HG02852 (cell line): ENCODE measurements around the gene MS4A8.
A peak's percentile ranks its signal among the peaks of the same experiment; 100 is the strongest.
"Not testable (repeated sequence)": the region's sequence is repeated elsewhere in the genome, so short reads cannot be mapped to it uniquely, and the experiment has no call there.

ENCODE experiments used
- ATAC-seq: cut with Tn5 transposase; IDR thresholded peaks from one replicate; pipeline ENCODE4 v1.9.1; 2021; ENCODE audit warnings: mild to moderate bottlenecking, moderate library complexity; ENCODE audit not compliant: unreplicated experiment

MS4A8 gene

DNA sequence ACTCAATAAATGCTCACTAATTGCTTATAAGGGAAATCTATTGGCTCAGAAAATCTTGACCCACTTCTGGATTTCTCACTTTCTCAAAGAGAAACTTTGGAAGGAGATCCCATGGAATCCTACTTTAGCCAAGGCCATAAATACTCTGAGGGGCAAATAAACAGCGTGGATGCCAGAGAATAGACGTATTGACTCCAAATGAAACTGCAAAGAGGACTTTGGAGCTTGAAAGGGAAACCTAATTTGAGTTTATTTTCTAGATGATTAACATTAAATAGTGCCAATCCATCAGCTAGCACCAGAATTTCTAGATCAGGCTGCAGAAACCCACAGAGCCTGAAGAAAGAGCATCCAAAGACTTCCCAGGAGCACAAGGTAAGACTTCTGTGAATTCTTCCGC, 25.0 kb downstream of the MS4A8 start, which contains the start of gene MS4A18:
Gene MS4A18 (plus strand): TSS at position 301 of the 400 bp plus-strand sequence.
- ATAC-seq: no peak

DNA sequence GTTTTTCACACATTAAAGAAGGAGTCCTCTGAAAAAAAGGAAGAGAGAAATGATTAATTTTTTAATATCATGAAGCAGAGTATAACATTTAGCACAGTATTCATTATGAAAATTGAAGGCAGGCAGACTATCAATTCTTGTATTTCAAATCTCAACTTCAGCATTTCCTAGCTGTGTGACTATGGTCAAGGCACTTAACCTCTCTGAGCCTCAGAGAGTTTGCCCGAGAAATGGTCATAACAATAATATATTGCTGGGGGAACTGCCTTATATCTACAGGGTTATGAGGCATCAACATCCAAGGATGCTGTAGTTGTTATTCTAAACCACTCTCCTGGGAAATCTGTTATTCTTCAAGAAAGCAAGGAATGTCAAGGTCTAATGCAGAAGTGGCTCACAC, 26.2 kb downstream of the MS4A8 start:
- no peak for ATAC-seq

DNA sequence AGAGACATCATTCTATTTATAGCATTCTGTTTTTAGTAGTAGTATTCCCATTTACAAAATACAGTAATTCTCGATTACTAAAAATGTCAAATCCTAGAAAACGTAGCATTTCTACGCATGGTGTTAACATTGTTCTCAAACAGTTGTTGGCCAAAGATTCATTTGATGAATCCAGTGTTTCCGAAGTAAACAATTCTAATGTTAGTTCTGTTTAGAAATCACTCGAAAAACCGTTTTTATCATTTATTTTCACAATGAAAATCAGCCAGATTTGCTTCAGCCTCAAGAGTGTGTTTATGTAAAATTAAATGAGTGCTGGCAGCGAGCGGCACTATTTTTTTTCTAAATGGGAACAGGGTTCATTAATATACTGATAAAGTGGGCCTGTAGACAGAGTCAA, 32.2 kb downstream of the MS4A8 start:
- ATAC-seq: no peak

DNA sequence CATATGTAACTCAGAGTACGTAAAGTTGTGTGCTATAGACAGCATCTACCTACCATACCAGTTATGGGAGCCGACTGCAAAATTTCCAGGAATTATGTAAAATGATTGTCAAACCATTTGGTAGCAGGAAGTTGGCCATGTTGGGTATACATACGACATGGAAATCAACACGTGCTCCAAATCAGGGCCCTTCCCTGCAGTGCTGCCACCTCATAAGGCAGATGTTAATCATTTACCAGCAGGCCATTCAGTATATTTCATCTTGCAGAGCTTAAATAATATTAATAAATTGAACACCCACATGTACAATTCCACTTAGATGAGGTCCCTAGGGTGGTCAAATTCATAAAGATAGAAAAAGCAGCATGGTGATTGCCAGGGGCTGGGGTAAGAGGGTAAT, 34.9 kb downstream of the MS4A8 start:
- no peak for ATAC-seq

DNA sequence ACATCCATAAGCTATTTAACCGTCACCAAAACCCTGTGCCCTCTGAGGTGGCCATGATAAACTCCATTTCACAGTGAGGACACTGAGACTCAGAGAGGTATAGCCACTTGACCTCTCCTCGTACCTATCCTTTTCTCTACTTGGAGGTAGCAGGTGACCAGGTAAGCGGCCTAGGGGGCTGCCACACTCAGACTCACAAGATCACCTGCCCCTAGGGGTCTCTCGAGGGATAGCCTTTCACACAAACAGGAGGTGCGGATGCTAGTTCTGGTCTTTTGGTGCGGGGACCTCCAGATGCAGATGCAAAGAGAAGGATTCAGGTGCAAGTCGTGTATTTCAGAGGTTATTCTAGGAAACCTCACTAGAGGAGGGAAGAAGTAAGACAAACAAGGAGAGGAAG, 39.7 kb downstream of the MS4A8 start:
- ATAC-seq: no peak

DNA sequence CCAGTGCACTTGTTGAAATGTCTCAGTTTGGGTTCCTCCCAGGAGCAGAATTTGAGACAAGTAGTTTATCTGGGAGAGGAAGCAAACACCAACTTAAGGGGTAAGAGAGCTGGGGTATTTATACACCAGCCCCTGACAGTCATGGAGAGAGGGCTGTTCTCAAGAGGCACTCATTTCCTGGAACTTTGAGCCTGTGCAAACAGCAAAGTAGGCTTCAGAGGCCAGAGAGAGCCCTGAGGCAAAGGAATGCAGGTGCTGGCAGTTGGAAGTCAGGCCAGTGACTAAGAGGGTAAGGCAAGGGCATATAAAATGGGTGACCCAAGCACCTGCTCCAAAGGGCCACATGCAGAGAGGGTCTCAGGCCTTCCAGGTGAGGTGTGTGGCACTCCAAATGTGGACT, 41.2 kb downstream of the MS4A8 start:
- ATAC-seq: no peak

DNA sequence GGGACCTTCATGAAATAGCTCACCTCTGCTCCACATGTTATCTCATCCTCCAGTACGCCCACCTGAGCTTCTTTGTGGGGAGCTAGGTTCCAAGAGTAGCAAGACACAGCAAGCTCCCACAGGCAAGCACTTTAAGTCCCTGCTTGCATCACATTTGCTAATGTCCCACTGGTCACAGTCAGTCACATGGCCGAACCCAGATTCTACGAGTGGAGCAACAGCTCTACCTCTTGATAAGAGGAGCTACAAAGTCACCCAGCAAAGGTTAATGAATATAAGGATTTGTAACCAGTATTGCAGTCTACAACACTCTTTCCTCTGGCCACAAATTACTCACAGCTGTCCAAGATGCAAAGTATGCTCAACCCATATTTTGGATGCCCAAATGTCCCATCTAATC, 42.0 kb downstream of the MS4A8 start:
- no peak for ATAC-seq

DNA sequence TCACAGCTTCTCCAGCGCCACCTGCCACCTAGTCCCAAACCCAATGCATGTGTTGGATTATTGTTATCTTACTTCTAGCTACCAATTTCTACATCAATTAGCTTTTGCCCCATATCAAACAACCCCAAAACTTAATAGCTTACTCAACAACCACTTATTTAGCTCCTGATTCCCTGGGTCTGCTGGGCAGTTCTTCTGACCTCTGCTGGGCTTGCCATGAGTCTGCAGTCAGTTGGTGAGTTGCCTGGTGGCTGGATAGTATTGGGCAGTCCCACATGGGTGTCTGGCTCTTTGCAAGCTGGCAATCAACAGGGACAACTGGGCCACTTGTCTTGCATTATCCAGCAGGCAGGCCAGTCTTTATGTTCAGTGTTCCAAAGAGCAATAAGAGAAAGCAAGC, 43.6 kb downstream of the MS4A8 start:
- no peak for ATAC-seq

DNA sequence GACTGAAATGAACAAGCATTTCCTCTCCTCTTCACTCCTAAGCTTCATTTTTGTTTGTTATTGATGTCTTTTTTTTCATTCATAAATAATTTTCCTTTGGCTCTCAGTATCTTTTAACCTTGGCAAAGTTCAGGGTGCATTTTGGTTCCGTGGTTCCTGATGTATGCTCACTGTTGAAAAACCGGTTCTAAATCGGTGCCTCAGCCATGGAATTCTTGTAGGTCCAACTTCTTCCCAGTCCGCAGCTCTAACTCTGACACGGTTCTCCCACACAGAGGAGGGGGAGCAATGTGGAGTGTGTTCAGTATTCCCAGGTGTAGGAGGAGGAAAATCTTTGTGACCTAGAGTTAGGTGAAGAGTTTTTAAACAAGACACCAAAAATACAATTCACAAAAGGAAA, 44.7 kb downstream of the MS4A8 start:
- ATAC-seq: no peak

DNA sequence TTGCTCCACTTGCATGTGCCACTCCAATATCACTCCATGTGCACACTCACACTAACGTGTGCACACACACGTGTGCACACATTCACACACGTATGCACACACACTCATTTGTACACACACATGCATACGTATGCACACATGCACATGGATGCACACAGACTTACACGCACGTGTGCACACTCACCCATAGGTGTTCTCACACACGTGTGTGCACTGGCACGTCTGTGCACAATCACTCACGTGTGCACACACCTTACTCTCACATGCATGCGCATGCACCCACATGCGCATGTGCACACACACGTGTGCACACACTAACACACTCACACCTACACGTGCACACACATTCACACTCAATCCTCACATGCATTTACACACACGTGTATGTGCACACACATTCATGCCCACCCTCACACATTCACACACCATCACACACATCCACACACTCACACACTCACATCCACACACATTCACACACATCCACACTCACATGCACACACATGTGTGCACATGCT, 48.0 kb downstream of the MS4A8 start:
- no peak for ATAC-seq

DNA sequence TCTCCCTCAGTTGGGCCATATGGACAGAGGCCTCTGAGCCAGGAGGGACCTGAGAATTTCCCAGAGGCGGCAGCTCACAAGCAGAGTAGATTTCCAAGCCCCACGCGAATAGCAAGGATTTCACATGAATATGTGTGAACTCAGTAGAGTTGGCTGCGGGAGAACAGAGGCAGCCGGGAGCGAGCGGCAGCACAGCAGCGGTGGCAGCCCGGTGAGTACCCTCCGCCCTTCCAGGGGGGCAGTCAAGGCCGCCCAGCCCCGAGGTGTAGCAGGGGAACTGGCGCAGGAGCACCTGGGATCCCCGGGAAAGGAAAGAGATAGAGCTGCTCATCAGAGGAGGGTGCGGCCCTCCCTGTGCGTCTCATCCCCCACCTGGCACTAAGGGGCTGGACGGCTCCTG, 48.8 kb downstream of the MS4A8 start:
- no peak for ATAC-seq

DNA sequence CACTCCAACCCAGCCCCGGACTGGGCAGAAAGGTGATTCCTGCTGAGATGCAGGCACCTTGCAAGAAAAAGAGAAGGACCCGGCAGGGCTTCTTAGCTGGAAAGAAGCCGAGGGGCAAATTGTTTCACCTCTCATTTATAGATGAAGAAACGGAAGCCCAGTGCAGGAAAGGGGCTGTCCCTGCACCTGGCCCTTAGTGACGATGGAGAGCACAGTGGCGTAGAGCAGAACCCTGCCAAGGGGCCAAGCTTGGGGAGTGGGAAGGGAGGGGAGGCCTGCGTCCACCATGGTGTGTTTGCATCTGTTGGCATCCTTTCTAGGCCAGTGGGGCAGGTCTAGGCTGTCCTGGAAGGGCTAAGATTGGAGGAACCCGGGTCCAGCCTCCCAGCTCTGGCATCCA, 49.4 kb downstream of the MS4A8 start:
- no peak for ATAC-seq

DNA sequence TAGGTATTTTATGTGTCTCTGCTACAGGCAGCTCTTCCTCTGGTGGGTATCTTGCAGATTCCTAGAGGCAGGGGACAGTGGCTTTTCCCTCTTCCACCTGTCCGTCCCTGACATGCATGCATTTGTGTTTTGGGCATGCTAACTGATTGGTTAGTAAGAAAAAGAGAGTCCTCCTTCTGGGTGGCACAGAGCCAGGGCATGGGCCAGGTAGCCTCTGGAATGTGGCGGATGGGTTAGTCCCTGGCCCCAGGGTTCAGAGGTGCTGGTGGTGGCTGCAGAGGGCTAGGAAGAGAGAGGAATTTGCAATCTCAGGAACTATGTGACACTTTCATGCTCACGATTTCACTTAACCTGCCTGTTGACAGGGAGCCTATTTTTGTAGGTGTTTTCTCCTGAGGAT, 51.5 kb downstream of the MS4A8 start:
- ATAC-seq: no peak

DNA sequence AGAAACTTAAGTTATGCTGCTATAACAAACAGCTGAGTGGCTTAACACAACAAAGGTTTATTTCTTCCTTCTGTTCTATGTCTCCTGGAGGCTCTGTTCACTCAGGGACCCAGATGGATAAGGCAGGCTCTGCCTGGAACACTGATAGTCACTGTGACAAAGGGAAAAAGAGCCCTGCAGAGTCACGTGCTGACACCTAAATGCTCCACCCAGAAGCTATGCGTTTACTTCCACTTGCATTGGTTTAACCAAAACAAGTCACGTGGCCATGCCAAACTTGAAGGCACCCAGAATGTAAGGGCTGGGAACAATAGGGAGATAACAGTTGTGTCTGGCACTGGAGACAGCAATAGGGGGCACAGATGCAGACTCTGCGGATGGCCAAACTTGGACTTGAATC, 53.9 kb downstream of the MS4A8 start:
- ATAC-seq: no peak

DNA sequence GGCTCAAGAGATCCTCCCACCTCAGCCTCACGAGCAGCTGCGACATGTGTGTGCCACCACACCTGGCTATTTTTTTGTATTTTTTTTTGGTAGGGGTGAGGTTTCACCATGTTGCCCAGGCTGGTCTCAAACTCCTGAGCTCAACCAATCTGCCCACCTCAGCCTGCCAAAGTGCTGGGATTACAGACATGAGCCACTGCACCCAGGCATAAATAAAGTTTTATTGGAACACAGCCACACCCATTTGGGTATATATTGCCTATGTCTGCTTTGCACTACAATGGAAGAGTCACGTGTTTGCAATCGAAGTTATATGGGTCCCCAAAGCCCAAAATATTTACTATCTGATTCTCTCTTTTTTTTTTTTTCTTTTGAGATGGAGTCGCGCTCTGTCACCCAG, 55.5 kb downstream of the MS4A8 start:
- ATAC-seq: no peak

DNA sequence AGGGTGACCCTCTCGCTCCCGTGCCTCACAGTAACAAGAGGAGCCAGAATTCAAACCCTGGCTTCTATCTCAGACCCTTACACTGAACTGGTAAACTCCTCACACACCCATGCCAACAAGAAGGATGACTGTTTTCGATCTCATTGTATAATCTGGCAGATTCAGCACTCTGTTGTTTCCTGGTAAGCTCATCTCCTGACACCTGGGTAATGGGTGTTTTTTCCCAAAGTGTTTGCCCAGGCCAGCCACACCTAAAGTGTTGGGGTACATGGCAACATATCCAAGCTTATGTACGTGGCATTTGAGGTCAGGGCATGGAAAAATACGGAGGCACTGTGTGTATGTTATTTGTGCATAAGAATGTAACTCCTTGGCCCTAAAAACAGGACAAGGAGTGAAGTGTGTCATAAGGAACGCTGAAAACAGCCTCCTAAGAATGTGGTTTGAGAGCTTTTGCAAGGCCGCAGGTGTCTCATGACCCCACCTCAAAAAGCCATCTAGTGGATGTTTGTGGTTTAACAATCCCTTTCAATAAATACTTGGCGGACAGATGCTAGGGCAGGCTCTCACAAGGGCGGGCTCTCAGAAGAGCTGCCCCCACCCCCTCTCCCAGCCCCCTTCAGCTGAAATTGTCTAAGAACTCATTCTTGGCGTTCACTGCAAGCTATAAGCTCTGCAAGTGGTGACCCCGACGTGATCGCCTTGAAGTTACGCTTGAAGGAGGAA, 57.1 kb downstream of the MS4A8 start, which contains the start of gene MS4A15:
Gene MS4A15 (plus strand): TSS at position 561 of the 726 bp plus-strand sequence. CDS start 6,867 bp downstream, outside the sequence.
- no peak for ATAC-seq

DNA sequence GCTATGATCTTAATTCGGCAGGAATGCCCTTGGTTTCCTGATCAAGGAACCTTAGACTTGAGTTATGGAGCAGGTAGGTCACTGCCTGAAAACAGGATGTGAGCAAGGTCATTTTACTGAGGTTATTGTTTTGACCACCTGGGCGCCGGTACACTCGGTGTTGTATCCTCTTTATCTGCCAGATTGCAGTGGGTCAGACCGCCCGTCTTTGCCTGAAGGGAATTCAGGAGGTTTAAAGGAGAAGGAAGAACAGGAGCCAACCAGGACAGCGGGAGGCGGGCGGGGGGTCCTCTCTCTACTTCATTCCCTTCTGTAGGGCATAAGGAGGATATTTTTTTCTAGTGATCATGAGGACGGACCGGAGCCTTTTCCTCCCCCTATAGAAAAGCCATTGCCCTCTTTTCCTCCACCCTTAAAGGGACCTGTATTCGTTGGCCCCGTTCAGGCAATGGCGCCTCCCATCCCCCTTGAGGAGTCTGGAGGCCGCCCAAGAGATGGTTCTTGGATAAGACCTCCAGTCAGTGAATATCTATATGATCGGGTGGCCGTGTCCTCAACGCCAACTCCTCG, 57.9 kb downstream of the MS4A8 start:
- no peak for ATAC-seq

DNA sequence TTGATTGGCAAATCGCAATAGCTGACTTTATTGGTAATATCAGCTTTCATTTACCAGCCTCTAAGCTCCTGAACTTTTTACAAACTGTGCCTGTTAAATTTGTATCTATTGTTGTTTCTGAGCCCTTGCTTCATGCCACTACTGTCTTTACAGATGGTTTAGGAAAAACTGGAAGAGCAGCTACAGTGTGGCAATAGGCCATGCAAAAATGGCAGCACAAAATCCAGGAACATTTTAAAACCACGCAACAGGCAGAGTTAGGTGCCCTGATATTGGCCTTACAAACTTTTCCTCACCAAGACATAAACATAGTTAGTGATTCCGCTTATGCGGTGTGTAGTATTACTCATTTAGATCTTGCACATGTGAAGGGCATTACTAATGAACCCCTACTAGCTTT, 59.3 kb downstream of the MS4A8 start:
- ATAC-seq: not testable (repeated sequence)

DNA sequence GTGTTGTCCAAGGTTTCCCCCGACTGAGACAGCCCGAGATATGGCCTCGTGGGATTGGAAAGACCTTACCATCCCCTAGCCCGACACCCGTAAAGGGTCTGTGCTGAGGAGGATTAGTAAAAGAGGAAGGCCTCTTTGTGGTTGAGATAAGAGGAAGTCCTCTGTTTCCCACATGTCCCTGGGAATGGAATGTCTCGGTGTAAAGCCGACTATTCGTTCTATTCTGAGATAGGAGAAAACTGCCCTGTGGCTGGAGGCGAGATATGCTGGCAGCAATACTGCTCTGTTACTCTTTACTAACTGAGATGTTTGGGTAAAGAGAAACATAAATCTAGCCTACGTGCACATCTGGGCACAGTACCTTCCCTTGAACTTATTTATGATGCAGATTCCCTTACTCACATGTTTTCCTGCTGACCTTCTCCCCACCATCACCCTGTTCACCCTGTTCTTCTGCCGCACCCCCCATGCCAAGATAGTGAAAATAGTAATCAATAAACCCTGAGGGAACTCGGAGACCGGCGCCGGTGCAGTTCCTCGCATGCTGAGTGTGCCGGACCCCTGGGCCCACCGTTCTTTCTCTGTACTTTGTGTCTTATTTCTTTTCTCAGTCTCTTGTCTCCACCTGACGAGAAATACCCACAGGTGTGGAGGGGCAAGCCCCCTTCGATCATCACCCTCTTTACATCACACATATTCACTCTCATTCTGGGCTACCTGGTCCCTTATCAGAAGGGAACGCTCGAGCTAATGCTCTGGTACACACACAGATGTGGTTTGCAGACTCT, 60.2 kb downstream of the MS4A8 start:
- ATAC-seq: not testable (repeated sequence)

DNA sequence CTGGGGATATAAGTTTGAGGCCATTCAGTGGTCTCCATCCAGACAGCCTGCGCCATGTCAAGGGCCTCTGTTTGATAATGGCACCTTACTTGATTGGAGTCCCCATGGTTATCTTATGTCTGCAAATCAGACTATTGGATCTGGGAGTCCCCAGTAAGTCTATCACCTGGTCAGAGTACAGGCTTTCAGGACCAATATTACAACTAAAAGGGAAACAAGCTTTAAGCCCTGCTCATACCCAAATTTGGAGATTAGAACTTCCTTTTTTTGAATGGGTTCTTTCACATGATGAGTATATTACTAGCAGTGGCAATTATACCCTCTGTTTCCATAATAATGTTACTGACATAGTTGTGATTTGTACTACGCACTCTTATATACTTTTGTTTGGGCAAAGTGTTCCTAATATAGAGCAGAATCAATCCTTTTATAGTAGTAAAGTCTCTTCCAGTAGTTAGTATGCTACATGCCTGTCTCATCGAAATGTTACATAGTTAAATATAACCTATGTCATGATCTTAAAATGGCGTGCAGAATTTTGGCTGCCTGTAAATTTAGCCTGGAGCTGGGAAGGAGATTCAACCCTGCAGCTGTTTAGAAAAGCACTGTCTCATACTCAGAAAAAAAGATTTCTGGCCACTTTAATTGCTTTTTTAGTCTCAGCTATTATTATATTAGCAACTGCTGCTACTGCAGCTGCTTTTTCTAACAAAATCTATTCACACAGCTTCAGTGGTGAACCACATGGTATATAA, 62.2 kb downstream of the MS4A8 start:
- peak; percentile 27 for ATAC-seq
